NCI-H524 treated with DMSO at 0.1 percent for 48 hours (cell line): ENCODE data around the gene CDCA8.
"Not testable (repeated sequence)": the region's sequence is repeated elsewhere in the genome, so short reads cannot be mapped to it uniquely, and the experiment has no call there.

Source experiments
- DNase-seq: peaks from one replicate; lab custom pipeline; 2025; lab: John Stamatoyannopoulos, UW

The CDCA8 gene

DNA sequence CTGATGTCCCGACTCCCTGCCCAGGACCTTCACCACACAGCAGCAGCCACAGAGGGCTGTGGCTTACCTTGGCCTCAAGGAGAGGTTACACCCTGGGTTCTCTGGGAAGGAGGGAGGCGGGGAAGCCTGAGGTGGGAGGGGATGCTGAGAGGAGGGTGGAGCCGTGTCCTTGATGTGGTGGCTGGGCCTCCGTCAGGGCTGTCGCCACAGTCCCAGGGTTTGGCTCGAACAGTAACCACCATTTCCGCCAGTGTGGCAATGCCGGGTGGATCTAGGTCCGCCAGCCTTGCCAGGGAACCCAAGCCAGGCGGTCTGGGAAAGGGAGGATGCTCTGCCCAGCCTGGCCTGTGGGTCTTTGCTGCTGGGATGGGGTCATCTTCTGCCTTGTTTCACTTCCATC is 18.4 kb upstream of the CDCA8 start:
- no peak for DNase-seq

DNA sequence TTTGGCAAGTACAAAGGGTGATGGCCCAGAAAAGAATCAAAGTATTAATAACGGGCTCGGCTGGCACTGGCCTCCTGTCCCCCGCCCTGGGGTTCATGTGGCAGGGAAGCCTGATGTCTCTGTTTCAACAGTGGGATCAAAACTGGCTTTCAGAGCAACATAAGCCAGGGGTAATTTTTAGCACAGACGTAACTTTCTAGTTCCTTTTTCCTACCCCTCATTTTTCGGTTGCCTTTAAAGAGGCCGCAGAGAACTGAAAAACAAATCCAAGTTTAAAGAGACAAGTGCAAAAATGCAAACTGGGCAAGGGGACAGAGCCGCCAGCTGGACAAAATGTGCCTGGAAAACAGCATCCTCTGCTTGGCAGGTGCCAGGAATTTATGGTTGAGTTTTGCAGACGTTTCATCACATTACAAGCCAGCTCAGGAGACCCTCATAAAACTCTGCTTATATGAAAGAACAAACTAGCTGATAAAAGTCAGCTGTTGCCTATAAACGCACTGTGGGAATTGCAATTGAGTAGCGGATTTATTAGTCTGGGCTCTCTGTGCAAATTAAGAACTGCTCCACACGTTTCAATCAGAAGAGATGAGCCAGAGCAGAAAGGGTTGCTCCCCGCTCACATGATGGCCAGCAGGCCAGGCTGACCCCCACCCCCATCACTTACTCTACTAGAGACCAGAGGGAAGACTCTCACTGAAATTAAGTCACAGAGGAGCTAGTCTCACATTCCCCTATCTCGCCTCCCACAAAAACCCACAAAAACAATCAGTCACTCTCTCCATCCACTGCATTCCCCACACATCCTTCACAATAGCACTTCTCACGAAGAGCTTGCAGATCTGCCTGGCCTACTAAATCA is 15.8 kb upstream of the CDCA8 start:
- no peak for DNase-seq

DNA sequence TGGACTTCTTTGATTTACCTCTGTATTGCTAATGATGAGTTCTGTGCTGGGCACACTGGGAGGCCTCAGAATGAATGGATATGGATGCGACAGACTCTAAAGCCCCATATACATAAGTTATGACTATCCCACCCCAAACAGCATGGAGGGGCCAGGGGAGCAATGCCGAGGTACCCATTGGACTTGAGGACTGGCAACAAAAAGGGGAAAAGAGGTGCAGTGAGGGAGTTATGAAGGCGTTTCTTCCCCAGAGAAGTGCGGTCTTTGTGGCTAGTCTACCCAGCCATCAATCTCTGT is 15.2 kb upstream of the CDCA8 start:
- no peak for DNase-seq

DNA sequence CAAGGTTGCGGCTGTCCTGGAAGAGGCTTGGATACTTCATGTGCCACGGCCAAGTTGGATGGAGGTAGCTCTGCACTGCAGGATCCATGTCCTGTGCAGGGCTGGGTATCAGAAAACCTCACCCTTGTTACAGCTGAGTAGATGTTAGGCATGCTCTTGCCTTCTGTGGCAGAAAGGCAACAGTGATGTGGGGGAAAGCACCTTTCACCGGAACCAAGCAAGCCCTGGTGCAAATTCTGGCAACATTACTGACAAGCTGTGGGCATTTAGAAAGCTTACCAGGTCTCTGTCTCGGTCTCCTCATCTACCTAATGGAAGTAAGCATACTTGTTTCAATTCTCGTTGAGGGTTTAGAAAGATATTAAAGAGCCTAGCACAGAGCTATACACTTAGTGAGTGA is 14.5 kb upstream of the CDCA8 start:
- DNase-seq, result no peak

DNA sequence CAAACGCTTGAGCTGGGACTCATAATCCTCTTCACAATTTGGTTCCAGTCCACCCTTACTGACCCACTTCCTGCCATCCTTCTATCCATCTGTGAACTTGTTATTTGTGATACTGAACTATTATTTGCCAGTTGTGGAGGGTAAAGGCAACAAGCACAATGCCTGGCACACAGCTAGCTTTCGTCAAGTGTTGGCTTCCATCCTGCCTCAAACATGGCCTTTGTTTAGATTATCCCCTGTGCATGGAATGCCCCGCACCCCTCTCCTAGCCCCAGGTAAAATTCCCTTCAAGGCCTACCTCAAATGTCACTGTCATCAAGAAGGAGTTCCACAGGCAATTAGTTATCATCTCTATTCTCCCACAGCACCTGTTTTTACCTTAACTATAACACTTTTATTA is 11.4 kb upstream of the CDCA8 start:
- no peak for DNase-seq

DNA sequence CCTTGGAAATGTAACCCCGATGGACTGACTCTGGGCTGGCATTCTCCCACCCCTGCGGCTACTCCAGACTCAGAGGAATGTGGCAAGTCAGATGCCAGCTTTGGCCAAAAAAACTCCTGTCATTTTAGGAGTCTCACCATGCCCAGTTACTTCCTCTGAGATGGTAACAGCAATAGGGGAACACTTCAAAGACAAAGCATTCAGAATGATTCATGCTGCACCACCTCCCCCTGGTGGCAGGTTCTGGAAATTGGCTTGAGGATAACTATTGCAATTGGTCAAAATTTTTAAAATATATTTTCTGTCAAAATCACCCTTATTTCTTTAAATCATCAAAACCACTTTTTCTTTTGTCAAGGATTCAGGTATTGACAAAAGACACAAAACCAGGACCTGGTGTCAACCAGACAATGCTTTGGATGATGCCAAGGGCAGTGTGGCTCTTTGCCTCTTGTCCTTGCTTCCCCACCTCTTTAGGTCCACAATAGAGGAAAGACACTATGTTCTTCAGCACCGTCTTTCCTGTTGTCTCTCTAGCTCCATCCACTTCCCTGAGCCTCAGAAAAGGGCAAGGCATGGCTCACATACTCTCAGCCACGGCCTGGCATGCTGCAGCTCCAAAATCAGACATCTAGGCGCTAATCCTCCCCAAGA is 9.9 kb upstream of the CDCA8 start:
- DNase-seq, result no peak

DNA sequence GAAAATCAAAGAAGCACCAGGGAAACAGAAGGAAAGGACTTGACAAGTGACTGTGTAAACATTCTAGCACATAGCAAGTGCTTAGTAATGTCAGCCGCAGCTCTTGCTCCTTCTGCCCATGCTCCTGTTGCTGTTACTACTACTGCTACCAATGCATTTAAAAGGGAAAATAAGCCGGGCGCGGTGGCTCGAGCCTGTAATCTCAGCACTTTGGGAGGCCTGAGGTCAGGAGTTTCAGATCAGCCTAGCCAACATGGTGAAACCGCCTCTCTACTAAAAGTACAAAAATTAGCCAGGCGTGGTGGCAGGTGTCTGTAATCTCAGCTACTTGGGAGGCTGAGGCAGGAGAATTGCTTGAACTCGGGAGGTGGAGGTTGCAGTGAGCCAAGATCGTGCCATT is 8.1 kb upstream of the CDCA8 start:
- DNase-seq, result not testable (repeated sequence)

DNA sequence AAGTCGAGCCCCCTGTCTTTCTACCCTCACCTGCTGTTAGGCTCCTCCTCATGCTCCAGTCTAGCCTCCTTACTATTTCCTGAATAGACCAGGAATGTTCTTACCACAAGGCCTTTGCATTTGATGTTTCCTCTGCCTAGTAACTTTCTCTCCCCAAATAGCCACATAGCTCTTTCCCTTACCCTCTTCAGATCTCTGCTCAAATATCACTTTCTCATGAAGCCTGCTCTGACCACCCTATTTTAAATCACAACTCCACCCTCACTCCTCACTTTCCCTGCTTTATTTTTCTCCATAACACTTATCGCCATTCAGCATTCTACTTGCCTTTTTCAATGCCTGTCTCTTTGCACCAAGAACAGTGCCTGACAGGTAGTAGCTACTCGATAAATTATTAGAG is 6.6 kb upstream of the CDCA8 start:
- DNase-seq, result no peak

DNA sequence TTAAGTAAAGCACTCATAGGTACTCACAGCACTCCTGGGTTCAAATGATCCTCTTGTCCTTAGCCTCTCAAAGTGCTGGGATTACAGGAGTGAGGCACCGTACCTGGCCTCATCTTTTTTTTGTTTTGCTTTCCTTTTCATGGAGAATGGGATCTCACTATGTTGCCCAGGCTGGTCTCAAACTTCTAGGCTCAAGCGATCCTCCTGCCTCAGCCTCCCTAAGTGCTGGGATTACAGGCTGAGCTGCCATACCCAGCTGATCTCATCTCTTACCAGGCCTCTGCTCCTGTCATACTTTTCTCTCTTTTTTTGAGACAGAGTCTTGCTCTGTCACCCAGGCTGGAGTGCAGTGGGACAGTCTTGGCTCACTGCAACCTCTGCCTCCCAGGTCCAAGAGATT is 4.6 kb upstream of the CDCA8 start:
- DNase-seq, result not testable (repeated sequence)

DNA sequence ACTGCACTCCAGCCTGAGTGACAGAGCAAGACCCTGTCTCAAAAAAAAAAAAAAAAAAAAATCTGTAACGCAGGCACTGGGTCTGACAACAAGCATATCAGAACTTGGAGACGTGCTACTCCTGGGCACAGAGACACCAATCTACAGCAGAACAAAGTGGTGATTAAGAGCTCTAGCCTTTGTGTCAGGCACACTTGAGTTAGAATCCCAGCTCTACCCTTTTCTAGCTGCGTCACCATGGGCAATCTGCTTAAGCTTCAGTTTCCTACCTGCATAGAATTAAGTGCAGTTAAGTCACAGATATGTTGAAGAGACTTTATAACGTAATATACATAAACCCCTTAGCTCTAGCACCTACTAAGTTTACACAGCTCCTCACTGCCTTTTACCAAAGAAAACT is 3.4 kb upstream of the CDCA8 start:
- DNase-seq, result no peak

DNA sequence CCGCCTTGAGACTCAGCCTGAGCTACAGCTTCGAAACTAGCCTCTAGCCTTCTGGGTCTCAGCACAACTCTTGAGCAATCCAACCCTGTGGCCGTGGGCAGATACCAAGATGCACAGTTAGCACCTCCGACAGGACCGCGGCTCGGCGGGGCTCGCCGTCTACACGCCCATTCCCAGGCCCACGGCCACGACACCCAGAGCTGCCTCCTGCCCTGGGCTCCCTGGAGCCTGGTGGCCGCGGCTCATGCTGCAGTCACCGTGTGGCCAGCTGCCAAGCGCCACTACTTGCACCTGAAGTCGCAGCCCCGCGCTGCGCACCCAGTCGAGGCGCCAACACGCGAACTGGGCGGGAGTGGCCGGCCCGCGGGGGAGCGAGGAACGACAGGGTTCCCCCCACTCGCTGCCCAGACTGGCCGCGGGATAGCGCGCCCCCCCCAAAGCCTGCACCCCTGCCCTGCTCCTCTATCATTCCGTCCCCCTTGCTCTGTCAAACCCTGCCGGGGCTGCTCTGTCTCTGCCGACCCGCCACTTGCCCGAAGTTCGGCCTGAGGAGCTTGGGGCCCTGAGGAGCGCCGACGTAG is 729 bp upstream of the CDCA8 start:
- DNase-seq, result no peak

DNA sequence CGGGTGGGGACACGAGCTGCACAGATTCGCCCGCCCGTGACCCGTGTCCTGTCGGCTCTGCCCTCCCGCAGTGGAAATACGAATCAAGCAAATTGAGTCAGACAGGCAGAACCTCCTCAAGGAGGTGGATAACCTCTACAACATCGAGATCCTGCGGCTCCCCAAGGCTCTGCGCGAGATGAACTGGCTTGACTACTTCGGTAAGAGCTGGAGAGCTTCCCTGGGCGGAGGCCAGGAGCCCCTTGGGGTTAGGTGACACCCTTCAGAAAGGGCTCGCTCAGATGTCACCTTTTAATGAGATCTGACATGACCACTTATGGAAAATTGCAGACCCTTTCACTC is 489 bp downstream of the CDCA8 start:
- no peak for DNase-seq

DNA sequence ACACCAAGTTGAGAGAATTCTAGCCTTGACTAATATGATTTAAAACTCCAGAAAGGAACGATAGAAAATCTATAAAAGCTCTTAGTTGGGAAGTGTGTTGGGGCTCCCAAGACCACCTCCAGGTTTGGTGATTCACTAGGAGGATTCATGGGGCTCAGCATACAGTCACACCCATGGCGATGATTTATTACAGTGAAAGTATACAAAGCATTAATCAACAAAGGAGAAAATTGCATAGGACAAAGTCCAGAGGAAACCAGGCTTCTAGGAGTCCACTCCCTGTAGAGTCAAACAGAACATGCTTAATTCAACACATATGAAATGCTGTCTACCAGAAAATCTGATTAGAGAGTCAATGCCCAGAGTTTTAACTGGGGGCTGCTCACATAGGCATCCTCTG is 4.8 kb downstream of the CDCA8 start:
- DNase-seq, result no peak

DNA sequence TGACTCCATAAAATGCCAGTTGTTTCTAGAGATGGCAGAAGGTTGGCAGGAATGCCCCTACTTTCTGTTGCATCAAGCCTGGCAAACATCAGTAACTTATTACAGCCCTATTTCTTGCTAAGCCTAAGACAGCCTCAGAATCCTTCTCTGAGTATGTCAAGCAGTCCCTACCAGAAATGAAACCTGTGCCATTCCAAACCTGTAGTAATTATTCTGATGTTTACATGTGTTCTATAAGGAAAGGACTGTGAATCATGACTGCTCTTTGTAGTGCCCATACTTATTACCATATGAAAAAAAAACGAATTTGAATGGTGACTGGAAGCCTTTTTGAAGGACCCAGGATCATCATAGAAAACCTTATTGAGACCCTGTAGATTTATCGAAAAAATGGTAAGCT is 5.4 kb downstream of the CDCA8 start:
- DNase-seq, result no peak

DNA sequence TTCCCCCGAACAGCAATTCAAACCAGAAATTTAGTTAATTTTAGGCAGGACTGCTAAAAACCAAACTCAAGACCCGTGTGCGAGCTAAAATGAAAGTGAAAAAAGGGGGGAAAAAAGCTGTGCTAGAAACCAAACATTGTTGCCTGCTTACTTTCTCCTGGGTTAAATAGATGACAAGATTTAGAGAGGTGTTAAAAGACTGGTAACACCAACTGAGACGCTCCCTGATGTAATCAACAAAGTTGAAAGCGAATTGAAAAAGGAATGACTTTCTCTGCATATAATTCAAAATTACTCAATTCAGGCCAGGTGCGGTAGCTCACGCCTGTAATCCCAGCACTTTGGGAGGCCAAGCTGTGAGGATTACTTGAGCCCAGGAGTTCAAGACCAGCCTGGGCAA is 6.8 kb downstream of the CDCA8 start:
- no peak for DNase-seq

DNA sequence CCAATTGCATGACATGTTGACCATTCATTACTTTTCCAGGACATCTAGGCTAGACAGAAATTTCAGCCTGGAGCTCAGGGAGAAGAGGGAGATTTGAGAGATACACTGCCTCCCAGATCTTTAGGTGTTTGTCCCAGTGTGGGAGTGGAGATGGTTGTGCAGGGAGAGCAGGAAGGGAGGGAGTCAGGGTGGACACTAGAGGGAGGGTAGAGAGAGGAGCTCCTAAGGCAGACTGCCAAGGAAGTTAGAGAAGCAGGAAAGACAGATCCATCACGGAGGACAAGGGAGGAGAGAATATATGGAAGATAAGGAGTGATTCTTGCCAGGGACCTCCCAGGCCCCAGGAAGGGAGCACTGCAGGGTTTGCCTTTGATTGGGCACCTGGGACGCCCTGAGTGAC is 8.7 kb downstream of the CDCA8 start:
- no peak for DNase-seq

DNA sequence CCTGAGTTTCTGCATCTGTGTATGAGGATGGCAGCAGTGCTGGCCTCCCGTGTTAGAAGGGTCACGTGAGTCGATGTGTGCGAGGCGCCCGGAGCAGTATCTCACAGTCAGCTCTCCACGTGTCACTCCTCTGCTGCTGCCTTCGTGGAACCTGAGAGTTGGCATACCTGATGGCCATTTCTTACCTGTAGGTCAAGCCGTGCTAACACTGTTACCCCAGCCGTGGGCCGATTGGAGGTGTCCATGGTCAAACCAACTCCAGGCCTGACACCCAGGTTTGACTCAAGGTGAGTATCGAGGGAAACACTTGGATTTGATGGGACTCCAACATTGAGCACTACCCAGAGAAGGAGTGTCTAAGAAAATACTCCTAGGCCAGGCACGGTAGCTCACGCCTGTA is 10.7 kb downstream of the CDCA8 start:
- no peak for DNase-seq

DNA sequence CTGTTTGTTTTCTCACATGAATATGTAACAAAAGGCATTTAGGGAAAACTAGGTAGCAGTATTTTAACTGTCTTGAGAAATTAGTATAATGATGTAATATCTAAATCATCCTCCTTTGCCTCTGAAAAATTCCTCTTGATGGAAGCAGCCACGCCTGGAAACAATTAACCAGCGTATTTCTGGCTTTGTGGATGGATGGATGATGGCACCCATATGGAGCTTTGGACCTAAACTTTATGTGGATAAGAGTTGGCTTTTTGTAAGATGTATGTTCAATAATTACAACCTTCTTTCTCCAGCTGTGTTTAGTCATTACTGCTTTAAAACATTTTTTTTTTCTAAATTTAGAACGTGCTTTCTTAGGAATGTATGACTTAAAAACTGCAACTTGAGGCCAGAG is 12.7 kb downstream of the CDCA8 start:
- DNase-seq, result no peak

DNA sequence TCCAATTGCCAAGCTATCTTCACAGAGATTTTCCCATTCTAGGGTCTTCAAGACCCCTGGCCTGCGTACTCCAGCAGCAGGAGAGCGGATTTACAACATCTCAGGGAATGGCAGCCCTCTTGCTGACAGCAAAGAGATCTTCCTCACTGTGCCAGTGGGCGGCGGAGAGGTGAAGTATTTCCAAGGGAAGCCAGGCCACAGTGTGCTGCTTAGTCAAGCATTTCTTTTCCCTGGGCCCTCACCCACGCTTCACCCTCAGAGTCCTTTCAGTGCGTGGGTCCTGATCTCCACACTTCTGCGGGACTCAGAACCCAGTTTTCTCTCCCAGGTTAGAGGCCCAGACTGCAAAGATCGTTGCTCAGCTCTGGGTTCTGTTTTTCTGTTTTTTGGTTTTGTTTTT is 13.1 kb downstream of the CDCA8 start:
- DNase-seq, result no peak

DNA sequence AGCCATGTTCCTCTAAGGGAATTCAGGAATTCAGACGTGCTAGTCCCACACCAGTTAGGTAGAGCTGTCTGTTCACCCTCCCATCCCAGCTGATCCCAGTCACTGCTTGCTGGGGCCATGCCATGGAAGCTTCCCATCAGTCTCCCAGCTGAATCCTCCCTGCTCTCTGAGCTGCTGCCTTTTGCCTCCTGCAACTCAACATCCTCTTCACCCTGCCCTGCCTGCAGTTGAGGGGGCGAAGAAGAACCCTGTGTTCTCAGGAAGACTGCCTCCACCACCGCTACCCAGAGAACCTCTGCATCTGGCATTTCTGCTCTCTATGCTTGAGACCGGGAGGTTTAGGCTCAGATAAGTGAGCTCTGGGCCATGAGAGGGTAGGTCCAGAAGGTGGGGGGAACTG is 16.2 kb downstream of the CDCA8 start:
- no peak for DNase-seq

DNA sequence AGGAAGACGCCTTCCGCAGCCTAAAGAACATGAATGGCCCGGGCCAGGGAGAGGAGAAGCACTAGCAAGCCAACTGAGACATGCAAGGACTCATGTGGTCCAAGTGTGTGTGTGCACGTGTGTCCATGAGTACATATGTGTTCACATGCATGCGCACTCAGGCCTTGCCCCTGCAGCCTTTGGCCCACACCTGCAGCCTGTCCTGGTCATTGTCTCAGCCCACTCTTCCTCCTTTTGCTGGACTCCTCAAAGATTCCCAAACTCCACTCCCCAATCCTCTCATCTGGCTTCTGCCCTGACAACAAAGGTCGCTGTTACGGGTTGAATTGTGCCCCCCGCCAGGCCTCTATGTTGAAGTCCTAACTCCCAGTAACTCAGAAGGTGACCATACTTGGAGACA is 21.9 kb downstream of the CDCA8 start:
- no peak for DNase-seq

DNA sequence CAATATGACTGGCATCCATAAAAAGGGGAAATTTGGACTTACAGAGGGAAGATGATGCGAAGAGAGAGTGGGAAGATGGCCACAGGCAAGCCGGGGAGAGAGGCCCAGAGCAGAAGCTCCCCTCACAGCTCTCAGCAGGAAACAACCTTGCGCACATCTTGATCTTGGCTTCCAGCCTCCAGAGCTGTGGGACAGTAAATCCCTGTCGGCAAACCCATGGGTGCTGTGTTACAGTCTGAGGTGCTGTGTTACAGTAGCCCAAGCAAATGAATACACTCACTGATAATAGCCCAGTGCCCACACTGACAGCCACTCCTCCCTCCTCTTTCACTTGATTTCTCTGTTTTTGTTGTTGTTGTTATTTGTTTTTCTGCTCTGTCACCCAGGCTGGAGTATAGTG is 22.4 kb downstream of the CDCA8 start:
- DNase-seq, result no peak

DNA sequence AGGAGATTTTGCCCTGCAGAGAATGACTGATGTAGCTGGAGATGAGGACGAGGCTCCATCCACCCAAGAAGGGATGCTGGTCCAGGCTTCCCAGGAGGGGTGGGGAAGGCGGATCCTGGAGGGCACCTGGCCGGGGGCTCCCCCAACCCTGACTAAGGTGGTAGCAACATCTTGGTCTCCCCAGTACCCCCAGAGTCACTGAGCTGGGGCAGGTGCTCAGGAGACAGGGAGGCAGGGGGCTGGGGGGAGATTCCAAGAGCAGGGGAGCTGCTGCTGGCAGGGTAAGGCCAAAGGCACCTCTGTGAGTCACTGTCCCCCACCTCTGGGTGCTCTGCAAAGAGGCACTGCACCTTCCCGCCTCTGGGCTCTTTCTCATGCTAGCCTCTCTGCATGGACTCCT is 24.0 kb downstream of the CDCA8 start:
- DNase-seq, result no peak

DNA sequence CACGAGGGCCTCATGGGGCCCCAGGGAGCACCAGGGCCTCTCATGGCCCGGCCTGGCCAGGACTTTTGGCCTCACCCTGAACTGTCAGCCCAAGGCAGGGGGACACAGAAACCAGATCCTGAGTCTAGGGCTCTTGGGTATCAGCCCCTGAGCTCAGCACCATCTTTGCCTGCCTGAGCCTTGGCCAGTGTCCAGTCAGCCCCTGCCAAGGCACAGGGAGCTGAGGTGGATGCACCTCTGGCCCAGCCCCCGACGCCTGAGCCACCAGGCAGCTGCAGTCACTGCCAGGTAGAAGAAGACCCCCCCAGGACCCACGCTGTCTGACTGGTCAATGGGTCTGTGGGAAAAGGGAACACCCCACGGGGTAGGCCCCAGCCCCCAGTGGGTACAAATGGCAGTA is 25.3 kb downstream of the CDCA8 start:
- no peak for DNase-seq
